HEK293 (cell line): ENCODE results near the gene HPCA.

Experiments used
- BCL11A ChIP-seq: fragments of 450-650 bp; formaldehyde crosslinking; IDR thresholded peaks from 2 replicates; pipeline ENCODE4 v1.5.1; 2016; ENCODE audit warnings: low read depth, missing biosample characterization, missing genetic modification characterization
- HOXA7 ChIP-seq: sonication (generic); formaldehyde crosslinking; IDR thresholded peaks from 2 replicates; pipeline ENCODE4 v1.8.1; 2022; ENCODE audit warnings: missing genetic modification reagents, borderline replicate concordance
- PRDM6 ChIP-seq: fragments of 450-650 bp; formaldehyde crosslinking; IDR thresholded peaks from 2 replicates; pipeline ENCODE4 v1.5.1; 2017; ENCODE audit warnings: missing biosample characterization, missing genetic modification characterization
- RBAK ChIP-seq: fragments of 450-650 bp; formaldehyde crosslinking; IDR thresholded peaks from 2 replicates; pipeline ENCODE4 v1.5.1; 2016; ENCODE audit warnings: missing biosample characterization, missing genetic modification characterization
- SP3 ChIP-seq: fragments of 450-650 bp; formaldehyde crosslinking; IDR thresholded peaks from 2 replicates; pipeline ENCODE4 v1.5.1; 2016; ENCODE audit warnings: missing biosample characterization, missing genetic modification characterization
- ZBTB26 ChIP-seq: fragments of 450-650 bp; formaldehyde crosslinking; optimal IDR thresholded peaks from 2 replicates; pipeline ENCODE3; 2016; ENCODE audit warnings: missing biosample characterization, mild to moderate bottlenecking, missing genetic modification characterization
- ZFHX2 ChIP-seq: fragments of 450-650 bp; formaldehyde crosslinking; conservative IDR thresholded peaks from 2 replicates; pipeline ENCODE4 v1.5.1; 2016; ENCODE audit warnings: missing biosample characterization, missing genetic modification characterization
- ZFP3 ChIP-seq: fragments of 450-650 bp; formaldehyde crosslinking; IDR thresholded peaks from 2 replicates; pipeline ENCODE4 v1.5.1; 2016; ENCODE audit warnings: low read depth, missing biosample characterization, missing genetic modification characterization
- ZNF114 ChIP-seq: fragments of 450-650 bp; formaldehyde crosslinking; IDR thresholded peaks from 2 replicates; pipeline ENCODE4 v1.5.0; 2017; ENCODE audit warnings: missing biosample characterization, missing genetic modification characterization
- ZNF133 ChIP-seq: fragments of 450-650 bp; formaldehyde crosslinking; IDR thresholded peaks from 2 replicates; pipeline ENCODE4 v1.5.1; 2016; ENCODE audit warnings: missing biosample characterization, missing genetic modification characterization
- ZNF138 ChIP-seq: fragments of 450-650 bp; formaldehyde crosslinking; IDR thresholded peaks from 2 replicates; pipeline ENCODE4 v1.5.1; 2016; ENCODE audit warnings: missing biosample characterization, missing genetic modification characterization, borderline replicate concordance
- ZNF140 ChIP-seq: fragments of 450-650 bp; formaldehyde crosslinking; IDR thresholded peaks from 2 replicates; pipeline ENCODE4 v1.5.1; 2016; ENCODE audit warnings: missing biosample characterization, missing genetic modification characterization
- ZNF19 ChIP-seq: fragments of 450-650 bp; formaldehyde crosslinking; IDR thresholded peaks from 2 replicates; pipeline ENCODE4; 2016; ENCODE audit warnings: missing biosample characterization, missing genetic modification characterization, low read depth
- ZNF221 ChIP-seq: fragments of 450-650 bp; formaldehyde crosslinking; IDR thresholded peaks from 2 replicates; pipeline ENCODE4 v1.5.1; 2017; ENCODE audit warnings: missing biosample characterization, missing genetic modification characterization, borderline replicate concordance
- ZNF350 ChIP-seq: fragments of 450-650 bp; formaldehyde crosslinking; IDR thresholded peaks from 2 replicates; pipeline ENCODE4 v1.5.0; 2017; ENCODE audit warnings: missing biosample characterization, mild to moderate bottlenecking, missing genetic modification characterization
- ZNF530 ChIP-seq: fragments of 450-650 bp; formaldehyde crosslinking; IDR thresholded peaks from 2 replicates; pipeline ENCODE4 v1.5.1; 2016; ENCODE audit warnings: low read depth, missing biosample characterization, missing genetic modification characterization
- ZNF561 ChIP-seq: fragments of 450-650 bp; IDR thresholded peaks from 2 replicates; pipeline ENCODE4 v1.5.1; 2018; ENCODE audit warnings: missing biosample characterization, missing genetic modification characterization, borderline replicate concordance
- ZNF596 ChIP-seq: fragments of 450-650 bp; IDR thresholded peaks from 2 replicates; pipeline ENCODE4 v1.5.0; 2018; ENCODE audit warnings: missing biosample characterization, mild to moderate bottlenecking, missing genetic modification characterization, moderate library complexity
- ZNF639 ChIP-seq: fragments of 450-650 bp; formaldehyde crosslinking; IDR thresholded peaks from 2 replicates; pipeline ENCODE4 v1.5.1; 2016; ENCODE audit warnings: missing biosample characterization, missing genetic modification characterization
- ZNF701 ChIP-seq: fragments of 450-650 bp; formaldehyde crosslinking; IDR thresholded peaks from 2 replicates; pipeline ENCODE4 v1.5.1; 2016; ENCODE audit warnings: missing biosample characterization, missing genetic modification characterization
- ZNF704 ChIP-seq: fragments of 450-650 bp; formaldehyde crosslinking; IDR thresholded peaks from 2 replicates; pipeline ENCODE4 v1.5.1; 2016; ENCODE audit warnings: missing biosample characterization, missing genetic modification characterization
- ZNF707 ChIP-seq: fragments of 450-650 bp; formaldehyde crosslinking; IDR thresholded peaks from 2 replicates; pipeline ENCODE4 v1.5.1; 2016; ENCODE audit warnings: missing biosample characterization, missing genetic modification characterization
- ZSCAN5A ChIP-seq: fragments of 450-650 bp; formaldehyde crosslinking; IDR thresholded peaks from 2 replicates; pipeline ENCODE4 v1.5.1; 2016; ENCODE audit warnings: missing biosample characterization, missing genetic modification characterization
- TF ChIP-seq, protein P1 (sequence below): fragments of 450-650 bp; formaldehyde crosslinking; IDR thresholded peaks from 2 replicates; pipeline ENCODE4 v1.5.1; 2016; ENCODE audit warnings: missing biosample characterization, missing genetic modification characterization, borderline replicate concordance
- TF ChIP-seq, protein P2 (sequence below): fragments of 450-650 bp; formaldehyde crosslinking; IDR thresholded peaks from 2 replicates; pipeline ENCODE4 v1.5.1; 2016; ENCODE audit warnings: missing biosample characterization, missing genetic modification characterization, borderline replicate concordance
- TF ChIP-seq, protein P3 (sequence below): fragments of 450-650 bp; formaldehyde crosslinking; IDR thresholded peaks from 2 replicates; pipeline ENCODE4 v1.5.1; 2016; ENCODE audit warnings: missing biosample characterization, missing genetic modification characterization

Gene HPCA

GRCh38 chr1:32900956-32901822 lies 14.9 kb downstream of the HPCA start, which contains the start of gene TMEM54 (continued):
- TF ChIP-seq ZNF221 (tag by site-specific recombination), result no peak
- no peak for TF ChIP-seq ZNF530 (tag by site-specific recombination)
- TF ChIP-seq ZBTB26, result peak; percentile 63
- TF ChIP-seq, protein P1, sequence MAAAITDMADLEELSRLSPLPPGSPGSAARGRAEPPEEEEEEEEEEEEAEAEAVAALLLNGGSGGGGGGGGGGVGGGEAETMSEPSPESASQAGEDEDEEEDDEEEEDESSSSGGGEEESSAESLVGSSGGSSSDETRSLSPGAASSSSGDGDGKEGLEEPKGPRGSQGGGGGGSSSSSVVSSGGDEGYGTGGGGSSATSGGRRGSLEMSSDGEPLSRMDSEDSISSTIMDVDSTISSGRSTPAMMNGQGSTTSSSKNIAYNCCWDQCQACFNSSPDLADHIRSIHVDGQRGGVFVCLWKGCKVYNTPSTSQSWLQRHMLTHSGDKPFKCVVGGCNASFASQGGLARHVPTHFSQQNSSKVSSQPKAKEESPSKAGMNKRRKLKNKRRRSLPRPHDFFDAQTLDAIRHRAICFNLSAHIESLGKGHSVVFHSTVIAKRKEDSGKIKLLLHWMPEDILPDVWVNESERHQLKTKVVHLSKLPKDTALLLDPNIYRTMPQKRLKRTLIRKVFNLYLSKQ (tag by site-specific recombination), result no peak
- no peak for TF ChIP-seq PRDM6 (tag by site-specific recombination)
- TF ChIP-seq, protein P2, sequence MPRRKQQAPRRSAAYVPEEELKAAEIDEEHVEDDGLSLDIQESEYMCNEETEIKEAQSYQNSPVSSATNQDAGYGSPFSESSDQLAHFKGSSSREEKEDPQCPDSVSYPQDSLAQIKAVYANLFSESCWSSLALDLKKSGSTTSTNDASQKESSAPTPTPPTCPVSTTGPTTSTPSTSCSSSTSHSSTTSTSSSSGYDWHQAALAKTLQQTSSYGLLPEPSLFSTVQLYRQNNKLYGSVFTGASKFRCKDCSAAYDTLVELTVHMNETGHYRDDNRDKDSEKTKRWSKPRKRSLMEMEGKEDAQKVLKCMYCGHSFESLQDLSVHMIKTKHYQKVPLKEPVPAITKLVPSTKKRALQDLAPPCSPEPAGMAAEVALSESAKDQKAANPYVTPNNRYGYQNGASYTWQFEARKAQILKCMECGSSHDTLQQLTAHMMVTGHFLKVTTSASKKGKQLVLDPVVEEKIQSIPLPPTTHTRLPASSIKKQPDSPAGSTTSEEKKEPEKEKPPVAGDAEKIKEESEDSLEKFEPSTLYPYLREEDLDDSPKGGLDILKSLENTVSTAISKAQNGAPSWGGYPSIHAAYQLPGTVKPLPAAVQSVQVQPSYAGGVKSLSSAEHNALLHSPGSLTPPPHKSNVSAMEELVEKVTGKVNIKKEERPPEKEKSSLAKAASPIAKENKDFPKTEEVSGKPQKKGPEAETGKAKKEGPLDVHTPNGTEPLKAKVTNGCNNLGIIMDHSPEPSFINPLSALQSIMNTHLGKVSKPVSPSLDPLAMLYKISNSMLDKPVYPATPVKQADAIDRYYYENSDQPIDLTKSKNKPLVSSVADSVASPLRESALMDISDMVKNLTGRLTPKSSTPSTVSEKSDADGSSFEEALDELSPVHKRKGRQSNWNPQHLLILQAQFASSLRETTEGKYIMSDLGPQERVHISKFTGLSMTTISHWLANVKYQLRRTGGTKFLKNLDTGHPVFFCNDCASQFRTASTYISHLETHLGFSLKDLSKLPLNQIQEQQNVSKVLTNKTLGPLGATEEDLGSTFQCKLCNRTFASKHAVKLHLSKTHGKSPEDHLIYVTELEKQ, result no peak
- TF ChIP-seq ZNF114, result no peak
- no peak for TF ChIP-seq ZSCAN5A (tag by site-specific recombination)
- TF ChIP-seq HOXA7, result no peak
- TF ChIP-seq ZNF133 (tag by site-specific recombination), result no peak
- TF ChIP-seq ZNF701, result no peak
- TF ChIP-seq ZFP3 (tag by site-specific recombination), result no peak
- TF ChIP-seq ZNF19 (tag by site-specific recombination), result no peak
- TF ChIP-seq, protein P3, sequence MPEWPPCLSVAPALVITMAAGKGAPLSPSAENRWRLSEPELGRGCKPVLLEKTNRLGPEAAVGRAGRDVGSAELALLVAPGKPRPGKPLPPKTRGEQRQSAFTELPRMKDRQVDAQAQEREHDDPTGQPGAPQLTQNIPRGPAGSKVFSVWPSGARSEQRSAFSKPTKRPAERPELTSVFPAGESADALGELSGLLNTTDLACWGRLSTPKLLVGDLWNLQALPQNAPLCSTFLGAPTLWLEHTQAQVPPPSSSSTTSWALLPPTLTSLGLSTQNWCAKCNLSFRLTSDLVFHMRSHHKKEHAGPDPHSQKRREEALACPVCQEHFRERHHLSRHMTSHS (tag by site-specific recombination), result no peak
- no peak for TF ChIP-seq SP3 (tag by site-specific recombination)
- peak; percentile 29; the same call in 1 of the 2 replicates for TF ChIP-seq ZNF561 (tag by site-specific recombination)
- no peak for TF ChIP-seq ZNF704 (tag by site-specific recombination)
- no peak for TF ChIP-seq ZNF140 (tag by site-specific recombination)
- TF ChIP-seq ZNF138 (tag by site-specific recombination), result no peak
- TF ChIP-seq ZNF596 (tag by site-specific recombination), result no peak
- peak; percentile 52 for TF ChIP-seq ZFHX2 (tag by site-specific recombination)
- TF ChIP-seq ZNF350 (tag by site-specific recombination), result no peak
- no peak for TF ChIP-seq ZNF639 (tag by site-specific recombination)
- TF ChIP-seq RBAK (tag by site-specific recombination), result no peak
- TF ChIP-seq ZNF707 (tag by site-specific recombination), result no peak
- TF ChIP-seq BCL11A, result no peak
